ENCODE results near the gene CD209.
"Not testable (repeated sequence)": the region's sequence is repeated elsewhere in the genome, so short reads cannot be mapped to it uniquely, and the experiment has no call there.

The CD209 gene

DNA sequence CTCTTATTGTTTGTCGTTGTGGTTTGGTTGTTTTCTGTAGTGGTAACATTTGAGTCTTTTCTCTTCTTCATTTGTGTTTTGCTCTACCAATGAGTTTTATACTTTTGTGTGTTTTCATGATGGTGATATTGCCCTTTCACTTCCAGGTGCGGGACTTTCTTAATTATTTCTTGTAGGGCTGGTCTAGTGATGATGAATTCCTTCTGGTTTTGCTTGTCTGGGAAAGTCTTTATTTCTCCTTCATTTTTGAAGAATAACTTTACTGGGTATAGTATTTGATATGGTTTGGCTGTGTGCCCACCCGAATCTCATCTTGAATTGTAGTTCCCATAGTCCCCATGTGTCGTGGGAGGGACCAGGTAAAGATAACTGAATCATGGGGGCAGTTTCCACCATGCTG, 8.9 kb upstream of the CD209 start:
- TF ChIP-seq, protein P1, sequence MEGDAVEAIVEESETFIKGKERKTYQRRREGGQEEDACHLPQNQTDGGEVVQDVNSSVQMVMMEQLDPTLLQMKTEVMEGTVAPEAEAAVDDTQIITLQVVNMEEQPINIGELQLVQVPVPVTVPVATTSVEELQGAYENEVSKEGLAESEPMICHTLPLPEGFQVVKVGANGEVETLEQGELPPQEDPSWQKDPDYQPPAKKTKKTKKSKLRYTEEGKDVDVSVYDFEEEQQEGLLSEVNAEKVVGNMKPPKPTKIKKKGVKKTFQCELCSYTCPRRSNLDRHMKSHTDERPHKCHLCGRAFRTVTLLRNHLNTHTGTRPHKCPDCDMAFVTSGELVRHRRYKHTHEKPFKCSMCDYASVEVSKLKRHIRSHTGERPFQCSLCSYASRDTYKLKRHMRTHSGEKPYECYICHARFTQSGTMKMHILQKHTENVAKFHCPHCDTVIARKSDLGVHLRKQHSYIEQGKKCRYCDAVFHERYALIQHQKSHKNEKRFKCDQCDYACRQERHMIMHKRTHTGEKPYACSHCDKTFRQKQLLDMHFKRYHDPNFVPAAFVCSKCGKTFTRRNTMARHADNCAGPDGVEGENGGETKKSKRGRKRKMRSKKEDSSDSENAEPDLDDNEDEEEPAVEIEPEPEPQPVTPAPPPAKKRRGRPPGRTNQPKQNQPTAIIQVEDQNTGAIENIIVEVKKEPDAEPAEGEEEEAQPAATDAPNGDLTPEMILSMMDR (IDR thresholded peaks at IDR 0.05; ENCODE audit: extremely low read depth, missing control alignments), result no peak

DNA sequence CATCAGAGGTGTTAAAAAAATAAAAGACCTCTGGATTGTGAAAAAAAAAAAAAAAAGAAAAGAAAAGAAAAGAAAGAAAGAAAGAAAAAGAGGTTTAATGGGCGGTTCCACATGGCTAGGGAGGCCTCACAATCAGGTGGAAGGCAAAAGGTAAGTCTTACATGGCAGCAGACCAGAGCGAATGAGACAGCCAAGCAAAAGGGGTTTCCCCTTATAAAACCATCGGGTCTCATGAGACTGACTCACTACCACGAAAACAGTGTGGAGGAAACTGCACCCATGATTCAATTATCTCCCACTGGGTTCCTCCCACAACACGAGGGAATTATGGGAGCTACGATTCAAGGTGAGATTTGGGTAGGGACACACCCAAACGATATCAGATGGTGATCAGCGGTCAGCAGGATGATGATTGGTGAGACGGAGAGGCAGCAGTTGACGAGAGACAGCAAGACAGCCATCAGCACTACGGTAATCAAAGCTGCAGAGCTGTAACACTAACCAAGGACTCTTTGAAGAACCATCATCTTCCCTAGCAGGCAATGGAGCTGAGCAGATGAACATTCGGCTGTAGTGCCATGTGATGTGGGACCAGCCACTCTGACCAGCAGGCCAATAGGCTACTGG, 3.9 kb upstream of the CD209 start:
- TF ChIP-seq, protein P1 (IDR thresholded peaks at IDR 0.05; ENCODE audit: extremely low read depth, missing control alignments), result no peak
- no peak for DNase-seq (ENCODE audit: low spot score)

More for the DNA sequence above, 8.9 kb upstream of the CD209 start:
- DNase-seq (ENCODE audit: low spot score), result no peak

DNA sequence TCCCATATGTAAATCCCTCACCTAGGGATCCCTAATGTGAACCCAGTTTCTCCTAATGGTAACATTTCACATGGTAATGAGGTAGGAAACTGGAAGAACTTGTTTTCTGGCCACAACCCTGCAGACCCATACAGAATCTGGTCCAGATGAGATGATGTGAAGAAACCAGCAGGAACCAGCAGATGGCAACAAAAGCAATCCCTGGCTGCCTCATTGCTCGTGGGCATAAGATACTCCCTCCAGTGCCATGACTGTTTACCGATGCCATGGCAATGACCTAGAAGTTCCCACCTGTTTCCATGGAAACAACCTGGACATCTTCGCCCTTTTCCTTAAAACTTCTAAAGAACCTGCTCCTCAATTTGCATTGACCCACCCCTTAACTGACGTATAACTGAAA, 1.4 kb upstream of the CD209 start:
- no peak for DNase-seq (ENCODE audit: low spot score)
- TF ChIP-seq, protein P1 (IDR thresholded peaks at IDR 0.05; ENCODE audit: extremely low read depth, missing control alignments), result no peak

DNA sequence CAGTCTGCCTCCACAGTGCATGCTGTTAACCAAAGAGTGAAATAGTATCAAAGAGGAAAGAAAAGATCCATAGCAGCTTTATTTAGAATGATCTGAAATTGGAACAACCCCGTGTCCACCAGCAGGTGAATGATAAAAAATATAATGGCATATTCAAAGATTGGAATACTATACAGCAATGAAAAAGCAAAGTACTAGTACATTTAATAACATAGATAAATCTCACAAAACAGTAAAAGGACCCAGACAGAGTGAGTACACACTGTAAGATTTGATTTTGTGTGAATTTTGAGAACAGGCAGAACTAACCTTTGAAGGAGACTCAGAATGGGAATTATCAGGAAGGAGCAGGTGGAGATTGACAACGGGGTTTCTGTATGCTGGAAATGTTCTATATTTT, 837 bp upstream of the CD209 start:
- DNase-seq (ENCODE audit: low spot score), result no peak
- TF ChIP-seq, protein P1 (IDR thresholded peaks at IDR 0.05; ENCODE audit: extremely low read depth, missing control alignments), result no peak

DNA sequence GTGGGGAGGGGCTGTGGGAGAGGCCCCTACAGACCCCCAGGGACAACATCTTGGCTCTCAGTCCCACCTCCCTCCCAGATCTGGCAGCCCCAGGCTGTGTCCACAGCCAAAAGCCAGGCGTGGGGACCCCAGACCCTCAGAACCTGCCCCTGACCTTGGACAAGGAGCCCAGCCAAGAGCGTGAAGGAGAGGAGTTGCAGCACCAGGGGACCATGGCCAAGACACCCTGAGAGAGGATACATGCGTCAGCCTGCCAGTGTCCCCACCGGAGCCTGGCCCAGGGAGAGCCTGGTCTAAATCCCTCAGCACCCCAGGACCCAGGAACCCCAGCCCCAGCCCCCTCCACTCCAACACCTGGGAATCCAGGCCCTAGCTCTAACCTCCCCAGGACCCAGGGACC, 1.0 kb downstream of the CD209 start:
- DNase-seq (ENCODE audit: low spot score), result not testable (repeated sequence)

DNA sequence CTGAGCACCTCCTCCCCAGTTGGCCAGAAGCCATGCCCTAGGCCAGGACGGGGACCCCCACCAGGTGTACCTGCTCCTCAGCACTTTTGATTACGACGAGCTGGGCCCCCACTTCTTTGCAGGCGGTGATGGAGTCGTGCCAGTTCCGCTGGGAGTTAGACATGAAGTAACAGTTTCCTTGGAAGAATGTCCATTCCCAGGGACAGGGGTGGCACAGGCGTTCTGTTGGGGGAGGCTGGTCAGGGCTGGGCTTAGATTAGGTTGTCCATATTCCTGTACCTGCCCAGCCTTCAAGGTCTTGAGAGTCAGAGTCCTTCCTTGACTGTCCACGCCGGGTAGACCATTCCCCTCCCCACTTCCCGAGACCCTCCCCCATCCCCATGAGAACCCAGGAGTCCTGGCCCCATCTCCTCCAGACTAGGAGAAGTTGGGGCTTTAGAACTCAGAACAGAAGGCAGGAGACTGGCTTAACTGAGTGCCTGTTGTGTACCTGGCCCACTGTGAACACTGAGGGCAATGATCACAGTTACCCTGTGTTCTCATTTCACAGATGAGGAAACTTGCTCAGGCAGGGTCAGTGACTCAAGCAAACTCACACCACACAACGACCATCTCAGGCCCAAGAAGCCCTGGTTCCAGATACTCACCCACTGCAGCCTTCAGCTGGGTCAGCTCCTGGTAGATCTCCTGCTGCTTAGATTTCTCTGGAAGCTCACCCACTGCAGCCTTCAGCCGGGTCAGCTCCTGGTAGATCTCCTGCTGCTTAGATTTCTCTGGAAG, 2.3 kb downstream of the CD209 start:
- DNase-seq (ENCODE audit: low spot score), result no peak
- TF ChIP-seq, protein P1 (IDR thresholded peaks at IDR 0.05; ENCODE audit: extremely low read depth, missing control alignments), result no peak

DNA sequence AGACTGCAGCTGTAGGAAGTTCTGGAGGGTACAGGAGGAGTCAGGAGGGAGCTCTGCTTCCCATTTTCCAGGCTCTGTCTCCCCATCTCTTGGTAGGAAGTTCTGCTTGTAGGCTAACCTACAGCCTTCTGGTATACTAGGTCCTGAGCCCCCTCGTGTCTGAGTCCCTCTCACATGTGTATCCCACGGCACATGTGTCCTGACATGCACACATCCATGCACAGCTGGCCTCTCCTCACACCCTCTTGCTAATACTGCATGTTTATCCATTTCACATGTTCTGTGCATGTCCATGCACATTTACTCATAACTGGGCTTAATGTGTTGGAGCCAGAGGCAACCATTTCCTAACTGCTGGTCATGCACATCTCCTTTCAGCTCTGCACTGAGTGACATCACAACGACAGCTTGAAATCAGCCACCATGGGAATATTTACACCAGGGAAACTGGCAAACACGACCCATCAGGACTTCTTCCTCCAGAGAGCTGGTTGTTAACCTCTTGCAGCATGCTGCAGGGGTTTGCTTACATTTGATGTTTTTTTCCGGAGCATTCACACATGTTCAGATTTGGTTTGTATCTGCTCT, 3.0 kb downstream of the CD209 start:
- no peak for DNase-seq (ENCODE audit: low spot score)
- TF ChIP-seq, protein P1 (IDR thresholded peaks at IDR 0.05; ENCODE audit: extremely low read depth, missing control alignments), result no peak

Data from GM20000 (cell line).